Osteoblast (primary cell): ENCODE data around the gene MGP. TPM values are rescaled to one million over a fixed set of nuclear protein-coding genes. Genes with fewer than 3 reads are reported as not detected.

Experiments used
- DNase-seq: peaks from one replicate; pipeline ENCODE4 v3.0.0; 2011; ENCODE audit warnings: low spot score, mixed read lengths; ENCODE audit not compliant: insufficient read length; ENCODE audit errors: missing footprints
- H2AFZ ChIP-seq: 2 replicates; pipeline ENCODE4 v1.6.0; 2011; ENCODE audit warnings: mild to moderate bottlenecking, low read length
- H3K27ac ChIP-seq: 2 replicates; pipeline ENCODE4 v1.5.1; 2011; ENCODE audit warnings: mild to moderate bottlenecking, low read depth, low read length, moderate library complexity
- H3K27me3 ChIP-seq: 2 replicates; pipeline ENCODE4 v1.6.0; 2012; ENCODE audit warnings: mild to moderate bottlenecking, control low read depth, inconsistent platforms, low read length, moderate library complexity; ENCODE audit not compliant: insufficient read depth
- H3K36me3 ChIP-seq: 2 replicates; pipeline ENCODE4 v1.5.1; 2011; ENCODE audit warnings: mild to moderate bottlenecking, low read length, control low read depth, moderate library complexity; ENCODE audit not compliant: insufficient read depth
- H3K4me1 ChIP-seq: 2 replicates; pipeline ENCODE4 v1.5.1; 2011; ENCODE audit warnings: mild to moderate bottlenecking, low read length, control low read depth, moderate library complexity; ENCODE audit not compliant: insufficient read depth
- H3K4me2 ChIP-seq: 2 replicates; pipeline ENCODE4 v1.6.0; 2011; ENCODE audit warnings: mild to moderate bottlenecking, low read length; ENCODE audit not compliant: insufficient read depth
- H3K4me3 ChIP-seq: fragments of 200-600 bp; sonication (generic); 3 replicates; pipeline ENCODE4 v1.5.1; 2012; ENCODE audit warnings: mild to moderate bottlenecking, low read length, inconsistent platforms; ENCODE audit not compliant: insufficient read depth
- H3K79me2 ChIP-seq: 2 replicates; pipeline ENCODE4 v1.6.0; 2012; ENCODE audit warnings: mild to moderate bottlenecking, low read length, control low read depth, inconsistent platforms; ENCODE audit not compliant: insufficient read depth
- H3K9me3 ChIP-seq: 2 replicates; pipeline ENCODE4 v1.5.1; 2011; ENCODE audit warnings: low read depth, low read length, control low read depth
- H4K20me1 ChIP-seq: 2 replicates; pipeline ENCODE4 v1.6.0; 2012; ENCODE audit warnings: mild to moderate bottlenecking, low read length, control low read depth; ENCODE audit not compliant: insufficient read depth
- total RNA-seq: library from RNA; depleted of rRNA; stranded (reverse); fragments of >200 nt; gene quantifications from 2 replicates; pipeline ENCODE4 v1.2.3, GENCODE V29; 2012
- TF ChIP-seq, protein P1 (sequence below): IDR thresholded peaks from 2 replicates; pipeline ENCODE4 v1.5.1; 2011; ENCODE audit warnings: mild to moderate bottlenecking, low read depth, low read length, moderate library complexity; ENCODE audit errors: extremely low read depth

The MGP gene
- total RNA-seq, 1 donor, result 8.0 TPM

DNA sequence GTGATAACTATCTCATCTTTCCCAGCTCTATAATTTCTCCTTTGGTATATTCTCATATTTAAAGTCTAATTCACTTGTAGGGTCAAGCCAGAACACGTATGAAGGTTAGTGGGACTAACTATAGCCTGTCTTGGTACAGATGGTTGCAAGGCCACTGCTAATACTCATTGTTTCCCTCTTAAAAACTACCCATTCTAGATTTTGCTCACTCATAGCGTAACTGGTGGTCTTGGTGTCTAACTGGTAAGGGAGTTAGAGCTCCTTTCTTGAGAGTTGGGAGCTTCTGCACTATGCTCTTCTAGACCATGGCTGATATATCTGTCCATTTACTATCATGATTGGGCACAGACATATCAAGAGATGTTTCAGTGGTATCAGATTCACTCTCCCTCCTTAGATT lies 8.8 kb downstream of the MGP start:
- no peaks in the 10 kb centered on the region for H3K36me3 ChIP-seq
- H2AFZ ChIP-seq, result no peak overlapping the region
- no peaks in the 10 kb centered on the region for H3K9me3 ChIP-seq
- TF ChIP-seq, protein P1, sequence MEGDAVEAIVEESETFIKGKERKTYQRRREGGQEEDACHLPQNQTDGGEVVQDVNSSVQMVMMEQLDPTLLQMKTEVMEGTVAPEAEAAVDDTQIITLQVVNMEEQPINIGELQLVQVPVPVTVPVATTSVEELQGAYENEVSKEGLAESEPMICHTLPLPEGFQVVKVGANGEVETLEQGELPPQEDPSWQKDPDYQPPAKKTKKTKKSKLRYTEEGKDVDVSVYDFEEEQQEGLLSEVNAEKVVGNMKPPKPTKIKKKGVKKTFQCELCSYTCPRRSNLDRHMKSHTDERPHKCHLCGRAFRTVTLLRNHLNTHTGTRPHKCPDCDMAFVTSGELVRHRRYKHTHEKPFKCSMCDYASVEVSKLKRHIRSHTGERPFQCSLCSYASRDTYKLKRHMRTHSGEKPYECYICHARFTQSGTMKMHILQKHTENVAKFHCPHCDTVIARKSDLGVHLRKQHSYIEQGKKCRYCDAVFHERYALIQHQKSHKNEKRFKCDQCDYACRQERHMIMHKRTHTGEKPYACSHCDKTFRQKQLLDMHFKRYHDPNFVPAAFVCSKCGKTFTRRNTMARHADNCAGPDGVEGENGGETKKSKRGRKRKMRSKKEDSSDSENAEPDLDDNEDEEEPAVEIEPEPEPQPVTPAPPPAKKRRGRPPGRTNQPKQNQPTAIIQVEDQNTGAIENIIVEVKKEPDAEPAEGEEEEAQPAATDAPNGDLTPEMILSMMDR, result no peak
- no peaks in the 10 kb centered on the region for H3K4me1 ChIP-seq
- no peak overlapping the region for H3K4me3 ChIP-seq
- no peak overlapping the region for H3K27ac ChIP-seq
- H3K27me3 ChIP-seq, result no peaks in the 10 kb centered on the region
- no peaks in the 10 kb centered on the region for H4K20me1 ChIP-seq
- no peak for DNase-seq
- H3K79me2 ChIP-seq, result no peaks in the 10 kb centered on the region
- H3K4me2 ChIP-seq, result no peak overlapping the region

DNA sequence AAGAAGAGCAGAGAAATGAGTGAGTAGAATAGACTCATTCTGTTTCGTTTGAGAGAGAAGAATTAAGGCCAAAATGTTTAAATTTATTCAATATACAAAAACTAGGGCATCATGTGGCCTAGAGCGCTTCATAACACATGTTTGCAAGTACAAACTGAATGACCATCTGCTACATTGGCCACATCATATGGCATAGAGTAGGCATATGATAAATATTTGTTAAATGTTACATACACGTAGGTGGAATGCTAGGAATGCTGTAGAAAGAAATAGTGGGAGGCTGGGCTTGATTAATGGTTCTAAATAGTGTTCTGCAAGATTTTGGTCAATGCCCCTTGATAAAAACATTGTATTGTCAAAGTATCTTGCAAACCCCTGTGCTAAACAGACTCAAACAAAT lies 10.8 kb downstream of the MGP start:
- H3K4me3 ChIP-seq, result no peak overlapping the region
- H4K20me1 ChIP-seq, result no peaks in the 10 kb centered on the region
- TF ChIP-seq, protein P1, result no peak
- no peaks in the 10 kb centered on the region for H3K79me2 ChIP-seq
- H2AFZ ChIP-seq, result no peak overlapping the region
- DNase-seq, result no peak
- H3K4me2 ChIP-seq, result no peak overlapping the region
- H3K36me3 ChIP-seq, result no peaks in the 10 kb centered on the region
- no peaks in the 10 kb centered on the region for H3K27me3 ChIP-seq
- H3K9me3 ChIP-seq, result no peaks in the 10 kb centered on the region
- no peaks in the 10 kb centered on the region for H3K4me1 ChIP-seq
- no peak overlapping the region for H3K27ac ChIP-seq

DNA sequence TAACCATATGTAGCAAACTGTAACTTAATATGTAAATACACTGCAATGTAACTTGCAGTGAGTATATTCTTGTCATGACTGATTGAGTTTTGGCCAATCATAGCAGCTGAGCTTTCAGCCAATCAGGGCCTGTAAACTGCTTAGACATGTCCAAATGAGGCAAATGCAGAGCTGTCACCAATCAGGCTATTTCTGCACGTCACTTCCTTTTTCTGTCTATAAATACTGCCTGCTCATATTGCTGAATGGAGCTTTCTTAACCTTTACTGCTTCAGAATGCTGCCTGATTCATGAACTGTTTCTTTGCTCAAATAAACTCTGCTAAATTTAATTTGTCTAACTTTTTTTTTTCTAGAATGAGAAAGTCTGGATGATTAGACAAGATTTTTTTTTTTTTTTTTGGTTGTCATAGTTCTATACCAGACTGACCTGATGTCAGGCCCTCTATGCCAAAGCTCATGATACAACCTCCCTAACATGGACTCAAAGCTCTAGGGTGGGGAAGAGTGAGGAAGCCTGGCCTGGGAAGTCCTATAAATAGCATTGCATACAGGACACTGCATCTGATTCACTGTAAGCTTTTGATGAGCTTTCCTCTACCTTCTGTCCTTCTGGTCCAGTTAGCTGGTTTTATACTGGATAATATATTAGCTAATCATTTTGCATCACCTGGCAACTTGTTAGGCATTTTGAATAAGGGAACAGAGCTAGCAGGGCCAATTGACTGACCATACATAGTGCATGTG lies 12.0 kb downstream of the MGP start:
- Histone ChIP-seq H3K4me3 (no peak overlapping the region), H3K27me3 (no peaks in the 10 kb centered on the region), H3K36me3 (no peaks in the 10 kb centered on the region), H3K27ac (no peak overlapping the region), H2AFZ (no peak overlapping the region), H3K4me2 (no peak overlapping the region), H4K20me1 (no peaks in the 10 kb centered on the region), H3K9me3 (no peaks in the 10 kb centered on the region), H3K4me1 (no peaks in the 10 kb centered on the region), H3K79me2 (no peaks in the 10 kb centered on the region)
- TF ChIP-seq, protein P1, result no peak
- DNase-seq, result no peak

DNA sequence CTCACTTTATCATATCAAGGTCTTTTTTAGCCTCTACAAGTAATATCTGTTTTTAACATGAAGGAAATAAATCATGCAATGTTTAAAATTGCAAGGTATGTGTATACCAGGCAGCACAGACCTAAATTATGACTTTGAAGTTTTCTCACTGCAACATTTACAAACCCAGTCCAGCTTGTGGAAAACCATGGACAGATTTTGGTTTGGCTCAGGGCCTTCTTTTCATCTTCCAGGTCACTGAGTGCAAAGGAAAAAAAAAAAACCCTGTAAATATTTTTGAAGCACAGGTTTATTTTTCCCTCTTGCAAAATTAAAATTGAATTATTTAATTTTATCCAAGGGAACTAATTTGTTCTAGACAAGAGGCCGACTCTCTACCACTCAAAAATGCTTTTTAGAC lies 13.8 kb downstream of the MGP start:
- no peak for DNase-seq
- Histone ChIP-seq H3K4me3 (no peak overlapping the region), H3K79me2 (no peaks in the 10 kb centered on the region), H3K27me3 (no peaks in the 10 kb centered on the region), H4K20me1 (no peaks in the 10 kb centered on the region), H3K4me2 (no peak overlapping the region), H2AFZ (no peak overlapping the region), H3K4me1 (no peaks in the 10 kb centered on the region), H3K9me3 (no peaks in the 10 kb centered on the region), H3K36me3 (no peaks in the 10 kb centered on the region), H3K27ac (no peak overlapping the region)
- TF ChIP-seq, protein P1, result no peak
